ENCODE data around the gene ANO6. TPM values are rescaled to one million over a fixed set of nuclear protein-coding genes. Genes with fewer than 3 reads are reported as not detected.

ANO6 gene
- total and polyA plus RNA-seq, 2 of the 4 experiments (the other 2 are of a cell fraction): 21.6 to 41.0 TPM

DNA sequence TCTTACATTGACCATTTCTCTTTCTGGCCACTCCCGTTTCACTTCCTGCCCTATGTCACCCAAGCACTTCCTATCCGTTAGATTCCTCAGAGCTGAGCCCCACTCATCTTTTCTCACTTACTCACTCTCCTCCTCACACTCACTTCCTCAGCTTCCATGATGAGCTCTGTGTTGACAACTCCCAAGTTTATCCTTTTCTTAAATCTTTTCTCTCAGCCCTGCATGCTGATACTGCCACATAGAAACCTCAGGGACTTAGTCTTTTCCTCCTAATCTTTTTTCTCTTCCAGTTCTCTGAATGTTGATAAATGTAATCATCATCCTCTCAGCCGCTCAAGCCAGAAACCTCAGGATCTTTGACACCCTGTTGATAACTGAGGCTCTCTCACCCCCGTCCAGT is 99.6 kb downstream of the ANO6 start:
- CTCF ChIA-PET: interaction anchor here (0.5 to 0.6 kb wide), 2 partner anchors 22 to 188 kb away, joined by 3 to 4 read pairs; no protein-coding TSS in a partner anchor
- BruUV-seq (replicated peaks): no TSS peak

More for the DNA sequence above, 99.6 kb downstream of the ANO6 start:
- H3K9ac ChIP-seq (ENCODE audit: low read depth, low read length): no peak overlapping the region
- no peak overlapping the region for H2AK9ac ChIP-seq (replicated peaks; ENCODE audit: low read depth, low read length, poor library complexity)
- H2BK120ac ChIP-seq (ENCODE audit: low read depth, low read length): no peak overlapping the region
- in situ Hi-C loops (cut with MboI; ENCODE audit: low sequenced_read_pairs): no loop called here
- no peak overlapping the region for H3K4ac ChIP-seq (ENCODE audit: low read depth, low read length)
- no peak overlapping the region for H4K5ac ChIP-seq (ENCODE audit: low read depth, low read length)
- peaks cover 9% of the 10 kb centered on the region for H3K36me3 ChIP-seq (ENCODE audit: control insufficient read depth, insufficient read depth, low read length)
- no peak overlapping the region for H4K91ac ChIP-seq (ENCODE audit: insufficient read depth, low read depth, low read length)
- H3K56ac ChIP-seq (ENCODE audit: extremely low read depth, insufficient read depth, low read length): no peak overlapping the region
- no peak overlapping the region for H3K4me3 ChIP-seq (ENCODE audit: insufficient read depth, low read depth, low read length)
- no peak overlapping the region for H2BK15ac ChIP-seq (ENCODE audit: low read depth, low read length)
- POLR2A ChIA-PET (ENCODE audit: unreplicated experiment): no interaction called here
- H2AFZ ChIP-seq (replicated peaks; ENCODE audit: low read length, poor library complexity): no peak overlapping the region
- no peak overlapping the region for H2BK5ac ChIP-seq (ENCODE audit: low read depth, low read length, poor library complexity, severe bottlenecking)
- H3K4me2 ChIP-seq (ENCODE audit: low read depth, low read length): no peak overlapping the region
- intact Hi-C loops (cut with micrococcal nuclease): no loop called here
- H3K27me3 ChIP-seq (ENCODE audit: control insufficient read depth, insufficient read depth, low read length): no peaks in the 10 kb centered on the region
- no peak overlapping the region for H2BK20ac ChIP-seq (ENCODE audit: low read depth, low read length)
- H2AK5ac ChIP-seq (ENCODE audit: low read depth, low read length): no peak overlapping the region; the same call in 1 of the 2 replicates
- no peak for ATAC-seq (ENCODE audit: low read depth)
- no peak for DNase-seq
- peaks cover 17 to 38% of the 10 kb centered on the region in 2 experiments for H3K79me1 ChIP-seq (ENCODE audit: low read depth in 1 of 2, low read length in 2 of 2)
- H3K9me1 ChIP-seq (ENCODE audit: insufficient read depth, low read length): no peaks in the 10 kb centered on the region
- no peaks in the 10 kb centered on the region; the same call in 1 of the 2 replicates for H4K20me1 ChIP-seq (ENCODE audit: insufficient read depth, low read length)
- no peak overlapping the region for H3K14ac ChIP-seq (replicated peaks; ENCODE audit: low read depth, low read length)
- H3K4me1 ChIP-seq (ENCODE audit: control insufficient read depth, insufficient read depth, low read length): peaks cover 2% of the 10 kb centered on the region; the same call in 1 of the 2 replicates
- TF ChIP-seq FOS (IDR thresholded peaks at IDR 0.05; ENCODE audit: low read depth, low read length): no peak
- no peak for TF ChIP-seq RCOR1 (IDR thresholded peaks at IDR 0.05; ENCODE audit: insufficient replicate concordance, low read length)
- no peak for TF ChIP-seq CHD1 (IDR thresholded peaks at IDR 0.05; ENCODE audit: low read depth, low read length)
- TF ChIP-seq MAZ (IDR thresholded peaks at IDR 0.05; ENCODE audit: borderline replicate concordance, low read depth, low read length): no peak
- no peak for TF ChIP-seq CEBPB (IDR thresholded peaks at IDR 0.05; ENCODE audit: low read depth, low read length)
- no peak for TF ChIP-seq RAD21 (IDR thresholded peaks at IDR 0.05; ENCODE audit: low read length)
- TF ChIP-seq, protein P1, sequence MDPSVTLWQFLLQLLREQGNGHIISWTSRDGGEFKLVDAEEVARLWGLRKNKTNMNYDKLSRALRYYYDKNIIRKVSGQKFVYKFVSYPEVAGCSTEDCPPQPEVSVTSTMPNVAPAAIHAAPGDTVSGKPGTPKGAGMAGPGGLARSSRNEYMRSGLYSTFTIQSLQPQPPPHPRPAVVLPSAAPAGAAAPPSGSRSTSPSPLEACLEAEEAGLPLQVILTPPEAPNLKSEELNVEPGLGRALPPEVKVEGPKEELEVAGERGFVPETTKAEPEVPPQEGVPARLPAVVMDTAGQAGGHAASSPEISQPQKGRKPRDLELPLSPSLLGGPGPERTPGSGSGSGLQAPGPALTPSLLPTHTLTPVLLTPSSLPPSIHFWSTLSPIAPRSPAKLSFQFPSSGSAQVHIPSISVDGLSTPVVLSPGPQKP (IDR thresholded peaks at IDR 0.05; ENCODE audit: borderline replicate concordance, low read depth, low read length): no peak
- TF ChIP-seq SMC3 (IDR thresholded peaks at IDR 0.05; ENCODE audit: low read depth, low read length): no peak
- TF ChIP-seq, protein P2, sequence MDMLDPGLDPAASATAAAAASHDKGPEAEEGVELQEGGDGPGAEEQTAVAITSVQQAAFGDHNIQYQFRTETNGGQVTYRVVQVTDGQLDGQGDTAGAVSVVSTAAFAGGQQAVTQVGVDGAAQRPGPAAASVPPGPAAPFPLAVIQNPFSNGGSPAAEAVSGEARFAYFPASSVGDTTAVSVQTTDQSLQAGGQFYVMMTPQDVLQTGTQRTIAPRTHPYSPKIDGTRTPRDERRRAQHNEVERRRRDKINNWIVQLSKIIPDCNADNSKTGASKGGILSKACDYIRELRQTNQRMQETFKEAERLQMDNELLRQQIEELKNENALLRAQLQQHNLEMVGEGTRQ (IDR thresholded peaks at IDR 0.05; ENCODE audit: low read depth, low read length): no peak
- TF ChIP-seq, protein P3, sequence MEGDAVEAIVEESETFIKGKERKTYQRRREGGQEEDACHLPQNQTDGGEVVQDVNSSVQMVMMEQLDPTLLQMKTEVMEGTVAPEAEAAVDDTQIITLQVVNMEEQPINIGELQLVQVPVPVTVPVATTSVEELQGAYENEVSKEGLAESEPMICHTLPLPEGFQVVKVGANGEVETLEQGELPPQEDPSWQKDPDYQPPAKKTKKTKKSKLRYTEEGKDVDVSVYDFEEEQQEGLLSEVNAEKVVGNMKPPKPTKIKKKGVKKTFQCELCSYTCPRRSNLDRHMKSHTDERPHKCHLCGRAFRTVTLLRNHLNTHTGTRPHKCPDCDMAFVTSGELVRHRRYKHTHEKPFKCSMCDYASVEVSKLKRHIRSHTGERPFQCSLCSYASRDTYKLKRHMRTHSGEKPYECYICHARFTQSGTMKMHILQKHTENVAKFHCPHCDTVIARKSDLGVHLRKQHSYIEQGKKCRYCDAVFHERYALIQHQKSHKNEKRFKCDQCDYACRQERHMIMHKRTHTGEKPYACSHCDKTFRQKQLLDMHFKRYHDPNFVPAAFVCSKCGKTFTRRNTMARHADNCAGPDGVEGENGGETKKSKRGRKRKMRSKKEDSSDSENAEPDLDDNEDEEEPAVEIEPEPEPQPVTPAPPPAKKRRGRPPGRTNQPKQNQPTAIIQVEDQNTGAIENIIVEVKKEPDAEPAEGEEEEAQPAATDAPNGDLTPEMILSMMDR (conservative IDR thresholded peaks at IDR 0.05; ENCODE audit: low read depth, low read length): no peak
- no peak for TF ChIP-seq NFE2L2 (IDR thresholded peaks at IDR 0.05; ENCODE audit: low read depth, low read length)
- no peak for TF ChIP-seq RFX5 (IDR thresholded peaks at IDR 0.05; ENCODE audit: low read depth, low read length)
- TF ChIP-seq POLR2A (IDR thresholded peaks at IDR 0.05; ENCODE audit: low read depth, low read length): no peak
- H3K18ac ChIP-seq (ENCODE audit: low read depth, low read length): no peak overlapping the region
- WGBS, 2 experiments (ENCODE audit: extremely low coverage in 2 of 2, insufficient read length in 1 of 2): 100% methylated on average over 1 of the region's 4 CpGs; no CpG with 5 or more reads in 1 of the 2 experiments
- H3K23ac ChIP-seq (ENCODE audit: low read depth, low read length): no peak overlapping the region
- dilution Hi-C loops (cut with HindIII; ENCODE audit: low sequenced_read_pairs, unreplicated experiment): no loop called here
- H3K27ac ChIP-seq (ENCODE audit: insufficient read depth, low read length): no peak overlapping the region
- no peak overlapping the region for H4K8ac ChIP-seq (ENCODE audit: low read depth in 2 of 2, low read length in 2 of 2)
- no peaks in the 10 kb centered on the region for H3K9me3 ChIP-seq (ENCODE audit: control insufficient read depth, insufficient read depth, low read length)

Data from IMR-90 (cell line).